HG03025 (cell line): Measurements from ENCODE around the gene ATP1B4.

Experiments used
- ATAC-seq: cut with Tn5 transposase; IDR thresholded peaks from one replicate; pipeline ENCODE4 v1.9.1; 2021; ENCODE audit warnings: mild to moderate bottlenecking, moderate library complexity; ENCODE audit not compliant: unreplicated experiment, low FRiP score

Gene ATP1B4

DNA sequence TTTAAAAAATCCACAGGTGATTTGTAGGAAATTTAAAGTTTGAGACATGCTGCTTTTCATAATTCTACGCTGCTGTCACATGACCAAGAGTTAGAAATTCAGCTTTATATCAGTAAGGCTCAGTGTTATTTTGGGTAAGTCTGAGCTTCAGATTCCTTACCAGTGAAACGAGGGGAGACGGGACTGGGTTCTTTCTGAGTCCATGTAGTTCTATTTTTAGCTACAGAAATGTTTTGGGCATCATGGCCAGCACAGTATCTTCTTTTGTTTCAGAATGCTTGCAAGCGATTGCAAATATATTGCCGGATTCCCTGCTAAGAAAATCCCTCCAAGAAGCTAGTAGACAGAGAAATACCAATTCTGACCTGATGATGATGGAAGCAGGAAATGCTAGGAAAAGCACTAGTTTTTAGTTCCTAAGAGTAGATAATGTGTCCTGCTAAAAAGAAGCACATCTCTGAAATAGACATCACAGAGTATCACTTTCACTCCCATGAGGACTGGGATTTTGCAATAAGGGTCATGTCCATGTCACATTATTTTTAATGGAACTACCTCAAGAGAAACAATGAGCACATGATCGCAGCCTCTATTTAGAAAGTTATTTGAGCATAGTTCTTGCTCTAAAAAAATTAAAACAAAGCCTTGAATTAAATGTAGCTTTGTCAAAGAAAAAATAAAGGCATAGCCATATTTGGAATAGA, 10.9 kb downstream of the ATP1B4 start:
- no peak for ATAC-seq

GRCh38 chrX:120377179-120377578, 15.3 kb downstream of the ATP1B4 start:
- ATAC-seq, result no peak

DNA sequence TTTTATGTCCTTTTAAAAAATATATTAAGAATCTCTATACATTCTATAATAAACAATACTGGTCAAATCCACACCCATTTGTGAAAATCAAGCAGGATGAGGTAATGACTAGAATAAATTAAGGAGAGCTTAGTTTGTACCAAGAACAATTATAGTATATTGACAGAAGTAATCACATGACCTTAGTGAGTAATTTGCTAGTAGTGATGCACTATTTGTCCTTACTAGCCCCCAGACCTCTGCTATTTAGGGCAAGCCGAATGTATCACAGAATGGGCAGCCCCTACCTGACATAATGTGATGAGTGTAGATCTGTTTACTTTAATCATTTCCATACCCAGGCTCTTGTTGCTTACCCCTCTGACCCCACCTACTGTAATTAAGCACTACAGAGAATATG, 15.8 kb downstream of the ATP1B4 start:
- ATAC-seq, result no peak

GRCh38 chrX:120378570-120378969, 16.7 kb downstream of the ATP1B4 start:
- ATAC-seq, result no peak

GRCh38 chrX:120379937-120380681, 18.2 kb downstream of the ATP1B4 start:
- ATAC-seq, result no peak

- no peak for ATAC-seq
These were observed 18.8 kb downstream of the ATP1B4 start for GRCh38 chrX:120380699-120381098.

- no peak for ATAC-seq
These were observed 39.4 kb downstream of the ATP1B4 start for GRCh38 chrX:120401301-120401700.

DNA sequence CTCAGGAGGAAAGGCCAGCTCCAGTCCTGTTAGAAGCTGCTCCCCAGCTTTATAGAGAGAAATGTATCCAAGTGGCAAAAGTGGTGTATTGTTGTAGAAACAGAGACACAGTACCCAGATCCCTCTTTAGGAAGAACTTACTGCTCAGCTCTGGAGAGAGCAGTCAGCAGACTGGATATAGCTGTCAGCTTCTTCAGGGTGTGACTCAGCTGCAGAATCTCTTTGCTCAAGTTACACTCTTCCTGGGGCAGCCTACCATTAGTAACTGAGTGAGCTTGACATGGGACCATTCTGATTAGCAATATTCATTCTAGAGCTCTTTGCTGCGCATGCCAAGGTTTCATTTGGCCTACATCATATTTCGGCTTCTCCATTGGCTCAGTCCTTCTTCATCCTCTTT, 40.5 kb downstream of the ATP1B4 start:
- ATAC-seq, result no peak

GRCh38 chrX:120406638-120407037, 44.7 kb downstream of the ATP1B4 start:
- no peak for ATAC-seq

GRCh38 chrX:120408168-120408567, 46.3 kb downstream of the ATP1B4 start:
- ATAC-seq, result no peak

GRCh38 chrX:120419463-120419862, 57.6 kb downstream of the ATP1B4 start:
- peak; percentile 66 for ATAC-seq

- no peak for ATAC-seq
These were observed 64.7 kb downstream of the ATP1B4 start for GRCh38 chrX:120426599-120426998.

DNA sequence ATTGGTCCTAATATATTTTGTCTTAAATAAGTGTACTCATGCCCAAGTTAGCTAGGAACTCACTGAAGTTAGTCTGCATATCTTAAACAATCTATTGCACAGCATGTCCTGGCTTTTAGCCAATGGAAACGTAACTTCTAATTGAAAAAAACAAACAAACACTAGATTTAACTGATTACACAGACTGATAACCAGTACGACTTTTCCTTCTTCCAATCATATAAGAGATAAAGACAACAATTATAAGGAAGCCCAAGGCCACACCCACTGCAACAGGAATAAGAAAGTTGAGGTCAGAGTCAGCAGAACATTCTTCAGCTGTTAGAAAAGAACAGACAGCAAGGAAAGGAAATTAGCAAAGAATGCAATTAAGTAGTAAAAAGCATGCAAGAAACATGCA, 66.4 kb downstream of the ATP1B4 start:
- no peak for ATAC-seq

GRCh38 chrX:120429776-120430540, 68.1 kb downstream of the ATP1B4 start:
- no peak for ATAC-seq
